Measurements from ENCODE around the gene SCARB1. TPM values are rescaled to one million over a fixed set of nuclear protein-coding genes. Genes with fewer than 3 reads are reported as not detected.

Gene SCARB1
- total and polyA plus RNA-seq, 2 of the 13 experiments (the other 11 are each of a cell fraction or from before 2014, with no cell fraction given), result 63.4 to 160 TPM

- no peak for TF ChIP-seq ZNF674 (CRISPR knock-in tag; IDR thresholded peaks at IDR 0.05; ENCODE audit: low read depth)
- peak; percentile 95 for TF ChIP-seq ARID5B (CRISPR knock-in tag; IDR thresholded peaks at IDR 0.05)
- peak; percentile 91 for TF ChIP-seq BCL6 (CRISPR knock-in tag; IDR thresholded peaks at IDR 0.05)
- TF ChIP-seq JUNB (CRISPR knock-in tag; IDR thresholded peaks at IDR 0.05; ENCODE audit: borderline replicate concordance), result no peak
- no peak for TF ChIP-seq AGO2 (optimal IDR thresholded peaks at IDR 0.05; ENCODE audit: low read depth, low read length)
- TF ChIP-seq ZNF687 (CRISPR knock-in tag; IDR thresholded peaks at IDR 0.05), result peak; percentile 98
- peak; percentile 45; the same call in 1 of the 2 replicates for TF ChIP-seq THAP9 (CRISPR knock-in tag; IDR thresholded peaks at IDR 0.05; ENCODE audit: borderline replicate concordance)
- peak; percentile 79 for TF ChIP-seq SAP130 (CRISPR knock-in tag; IDR thresholded peaks at IDR 0.05; ENCODE audit: low read depth)
- no peak for TF ChIP-seq RBFOX2 (IDR thresholded peaks at IDR 0.05; ENCODE audit: low read depth, low read length)
- TF ChIP-seq ZNF563 (CRISPR knock-in tag; IDR thresholded peaks at IDR 0.05), result peak; percentile 61; the same call in 1 of the 2 replicates
- no peak for TF ChIP-seq TEAD2 (CRISPR knock-in tag; IDR thresholded peaks at IDR 0.05)
- TF ChIP-seq U2AF1 (optimal IDR thresholded peaks at IDR 0.05; ENCODE audit: low read depth, low read length), result no peak
- TF ChIP-seq ZKSCAN5 (CRISPR knock-in tag; IDR thresholded peaks at IDR 0.05), result no peak
- peak; percentile 77; the same call in 1 of the 2 replicates for TF ChIP-seq ZNF460 (CRISPR knock-in tag; IDR thresholded peaks at IDR 0.05; ENCODE audit: borderline replicate concordance)
- TF ChIP-seq ZFP91 (CRISPR knock-in tag; IDR thresholded peaks at IDR 0.05; ENCODE audit: borderline replicate concordance), result peak; percentile 68; the same call in 1 of the 2 replicates
- peak; percentile 98 for TF ChIP-seq MTA1 (CRISPR knock-in tag; IDR thresholded peaks at IDR 0.05; ENCODE audit: borderline replicate concordance)
These were observed 11.3 kb downstream of the SCARB1 start (continued) for GRCh38 chr12:124852329-124852831.
